ENCODE results near the gene PLEKHJ1. TPM values are rescaled to one million over a fixed set of nuclear protein-coding genes. Genes with fewer than 3 reads are reported as not detected.
A peak's percentile ranks its signal among the peaks of the same experiment; 100 is the strongest.

PLEKHJ1 gene
- total and polyA plus RNA-seq, 2 of the 13 experiments (the other 11 are each of a cell fraction or from before 2014, with no cell fraction given), result 70.5 to 130 TPM

DNA sequence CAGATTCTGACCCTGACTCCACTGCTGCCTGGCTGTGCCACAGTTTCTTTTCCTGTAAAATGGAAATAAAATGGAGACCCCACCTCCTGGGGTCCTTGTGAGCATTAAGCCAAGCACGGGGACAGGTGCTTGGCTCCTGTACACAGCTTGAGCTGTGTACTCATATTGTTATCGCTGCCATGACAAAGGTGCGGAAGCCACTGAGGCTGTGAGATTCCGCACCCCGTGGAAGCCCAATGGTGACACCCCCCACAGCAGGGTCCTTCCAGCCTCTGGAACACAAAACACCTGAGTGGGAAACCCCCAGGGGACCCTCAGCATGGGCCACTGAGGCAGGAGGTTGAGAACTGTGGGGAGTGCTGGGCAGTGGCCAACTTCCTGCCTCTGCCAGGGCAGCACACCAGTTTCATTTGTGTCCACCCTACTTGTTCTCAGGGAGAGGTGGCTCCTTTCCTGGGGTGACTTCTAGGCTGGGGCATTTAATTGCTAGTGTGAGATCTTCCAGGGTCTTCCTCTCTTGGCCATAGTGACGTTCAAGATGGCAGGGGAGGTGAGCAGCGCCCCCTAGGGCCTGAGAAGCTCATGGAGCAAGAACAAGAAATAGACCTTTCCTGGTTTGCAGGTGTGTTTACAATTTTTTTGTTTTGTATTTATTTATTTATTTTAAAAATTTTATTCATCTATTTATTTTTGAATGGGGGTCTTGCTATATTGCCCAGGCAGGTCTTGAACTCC lies 25.5 kb upstream of the PLEKHJ1 start:
- WGBS (ENCODE audit: low lambda C conversion rate), result 0% methylated on average over 2 of the region's 7 CpGs

More for the DNA sequence above, 25.5 kb upstream of the PLEKHJ1 start:
- H3K4me1 ChIP-seq (ENCODE audit: insufficient read depth, low read length), result peaks cover 57% of the 10 kb centered on the region
- H3K9me3 ChIP-seq (ENCODE audit: low read length), result no peaks in the 10 kb centered on the region
- DNase-seq (ENCODE audit: low spot score) (no peak), ATAC-seq (no peak), FAIRE-seq (no peak)
- TF ChIP-seq, protein P1, sequence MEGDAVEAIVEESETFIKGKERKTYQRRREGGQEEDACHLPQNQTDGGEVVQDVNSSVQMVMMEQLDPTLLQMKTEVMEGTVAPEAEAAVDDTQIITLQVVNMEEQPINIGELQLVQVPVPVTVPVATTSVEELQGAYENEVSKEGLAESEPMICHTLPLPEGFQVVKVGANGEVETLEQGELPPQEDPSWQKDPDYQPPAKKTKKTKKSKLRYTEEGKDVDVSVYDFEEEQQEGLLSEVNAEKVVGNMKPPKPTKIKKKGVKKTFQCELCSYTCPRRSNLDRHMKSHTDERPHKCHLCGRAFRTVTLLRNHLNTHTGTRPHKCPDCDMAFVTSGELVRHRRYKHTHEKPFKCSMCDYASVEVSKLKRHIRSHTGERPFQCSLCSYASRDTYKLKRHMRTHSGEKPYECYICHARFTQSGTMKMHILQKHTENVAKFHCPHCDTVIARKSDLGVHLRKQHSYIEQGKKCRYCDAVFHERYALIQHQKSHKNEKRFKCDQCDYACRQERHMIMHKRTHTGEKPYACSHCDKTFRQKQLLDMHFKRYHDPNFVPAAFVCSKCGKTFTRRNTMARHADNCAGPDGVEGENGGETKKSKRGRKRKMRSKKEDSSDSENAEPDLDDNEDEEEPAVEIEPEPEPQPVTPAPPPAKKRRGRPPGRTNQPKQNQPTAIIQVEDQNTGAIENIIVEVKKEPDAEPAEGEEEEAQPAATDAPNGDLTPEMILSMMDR (CRISPR knock-in tag; IDR thresholded peaks at IDR 0.05), result peak; percentile 60
- 0 out of 2 replicates have a peak, but pooled peaks have one; percentile 16 for TF ChIP-seq ZNF644 (CRISPR knock-in tag; IDR thresholded peaks at IDR 0.05; ENCODE audit: low read depth)
- peak; percentile 15; the same call in 1 of the 2 replicates for TF ChIP-seq STAG1 (CRISPR knock-in tag; IDR thresholded peaks at IDR 0.05)
- no peak for TF ChIP-seq CHD4 (IDR thresholded peaks at IDR 0.05; ENCODE audit: borderline replicate concordance, low read length)
- TF ChIP-seq ATF7 (IDR thresholded peaks at IDR 0.05), result no peak
- TF ChIP-seq ATF7 (CRISPR knock-in tag; IDR thresholded peaks at IDR 0.05), result no peak
- in situ Hi-C loops (cut with HindIII; ENCODE audit: extremely low pct_ligation_motif_present, low pct_unique_long_range_greater_than_20kb) (no loop called here), intact Hi-C loops (cut with micrococcal nuclease; ENCODE audit: unreplicated experiment) (no loop called here)
- H3K27me3 ChIP-seq (ENCODE audit: control insufficient read depth in 1 of 2, insufficient read depth in 2 of 2, low read length in 2 of 2), result peaks cover 3 to 5% of the 10 kb centered on the region in 2 experiments; a peak in 2 of 5 replicates
- no peaks in the 10 kb centered on the region for H4K20me1 ChIP-seq (ENCODE audit: insufficient read depth, low read length)
- H3K4me2 ChIP-seq (ENCODE audit: low read depth, low read length), result no peak overlapping the region; the same call in 1 of the 2 replicates
- H3K79me2 ChIP-seq (ENCODE audit: insufficient read depth, low read length), result no peaks in the 10 kb centered on the region
- no peak overlapping the region for H3K9ac ChIP-seq (ENCODE audit: insufficient read depth, low read depth, low read length)
- no peak overlapping the region for H3K4me3 ChIP-seq (replicated peaks in 1 of 3; ENCODE audit: insufficient read depth in 1 of 3, low read depth in 2 of 3, low read length in 3 of 3)
- no peak overlapping the region for H2AFZ ChIP-seq (ENCODE audit: low read length)
- no peak overlapping the region for H3K27ac ChIP-seq (ENCODE audit: extremely low read length, insufficient read depth, low read length)
- H3K36me3 ChIP-seq (replicated peaks in 1 of 2; ENCODE audit: control insufficient read depth in 1 of 2, insufficient read depth in 2 of 2, low read length in 2 of 2), result no peaks in the 10 kb centered on the region
- CTCF ChIA-PET (ENCODE audit: low intra/inter-chr PET ratio, low total read pairs), result interaction anchor here (1.7 kb wide), 1 partner anchor 8 kb away, joined by 6 read pairs; no protein-coding TSS in a partner anchor
- POLR2A ChIA-PET, result interaction anchor here (0.8 to 5.2 kb wide), 3 partner anchors 22 to 105 kb away, joined by 3 to 35 read pairs (median 3); no protein-coding TSS in a partner anchor
- BruUV-seq (replicated peaks), result no TSS peak
